Sigmoid colon (tissue), 7 donors: Measurements from ENCODE around the gene DLD. TPM values are rescaled to one million over a fixed set of nuclear protein-coding genes. Genes with fewer than 3 reads are reported as not detected.
"Not testable (repeated sequence)": the region's sequence is repeated elsewhere in the genome, so short reads cannot be mapped to it uniquely, and the experiment has no call there.

Experiments
- DNase-seq: peaks from one replicate; pipeline ENCODE4 v3.0.0-alpha.2; 2019
- H3K27ac ChIP-seq, 4 donors: fragments of 200-600 bp; sonication (generic); one replicate each; pipeline ENCODE4 v1.5.1; 2016 to 2019; ENCODE audit warnings: mild to moderate bottlenecking in 1 of 4
- H3K27me3 ChIP-seq, 3 donors: fragments of 200-600 bp; sonication (generic); one replicate each; pipeline ENCODE4 v1.5.1; 2019; ENCODE audit warnings: mild to moderate bottlenecking in 1 of 3
- H3K36me3 ChIP-seq, 4 donors: fragments of 200-600 bp; sonication (generic); one replicate each; pipeline ENCODE4 v1.5.1; 2016 to 2019
- H3K4me1 ChIP-seq, 4 donors: fragments of 200-600 bp; sonication (generic); one replicate each; pipeline ENCODE4 v1.5.1; 2017 to 2019
- H3K4me3 ChIP-seq, 4 donors: fragments of 200-600 bp; sonication (generic); one replicate each; pipeline ENCODE4 v1.5.1; 2017 to 2019; ENCODE audit warnings: mild to moderate bottlenecking in 2 of 4, moderate library complexity in 1 of 4
- H3K9me3 ChIP-seq, 4 donors: fragments of 200-600 bp in 3 of 4; sonication (generic) in 3 of 4; one replicate each; pipeline versions ENCODE4 v1.5.1 to v1.6.1; 2013 to 2019
- EP300 ChIP-seq, 4 donors: sonication (generic); formaldehyde crosslinking; IDR thresholded peaks; one replicate each; pipeline ENCODE4 v1.6.1; 2017; ENCODE audit warnings: antibody characterized with exemption in 4 of 4
- POLR2A ChIP-seq, 2 donors: fragments of 450-650 bp; IDR thresholded peaks; one replicate each; pipeline ENCODE4 v1.6.1; 2016; ENCODE audit warnings: antibody characterized with exemption in 2 of 2, mild to moderate bottlenecking in 2 of 2, moderate library complexity in 2 of 2
- POLR2AphosphoS5 ChIP-seq, 4 donors: sonication (generic); formaldehyde crosslinking; IDR thresholded peaks; one replicate each; pipeline ENCODE4 v1.6.1; 2017; ENCODE audit warnings: antibody characterized with exemption in 4 of 4
- WGBS, 2 donors: extraction: QIAGEN DNeasy Blood & Tissue Kit; methylation state at CpG; one replicate each; pipeline ENCODE4 v1.1.7; 2013; 5-methylcytosine and 5-hydroxymethylcytosine counted together
- intact Hi-C: fragments of 100-400 bp; cut with DNase I; formaldehyde crosslinking; loops from one replicate; pipeline ENCODE4 v1.15.1; 2023
- polyA plus RNA-seq, 3 donors: library from polyadenylated mRNA; stranded (reverse); fragments of 200-250 nt; gene quantifications; one replicate each; pipeline ENCODE4 v1.2.3, GENCODE V29; 2013
- total RNA-seq, 4 donors: library from RNA; depleted of rRNA; stranded (reverse); fragments of >200 nt; gene quantifications; one replicate each; pipeline ENCODE4 v1.1.0, GENCODE V29; 2016
- TF ChIP-seq, protein P1 (sequence below), 4 experiments: fragments of 450-650 bp in 3 of 4; fragments of 200-600 bp in 1 of 4; IDR thresholded peaks; one replicate each; pipeline ENCODE4 v1.5.1; 2016 to 2019; ENCODE audit warnings: antibody characterized with exemption in 4 of 4, mild to moderate bottlenecking in 3 of 4, moderate library complexity in 2 of 4
- donor health status: healthy with polysubstance abuse.
- donor health status: Bipolar disorder and iron deficiency.
- donor health status: healthy.

Gene DLD
- total and polyA plus RNA-seq, 7 donors: 82.3 to 446 (median 115) TPM

DNA sequence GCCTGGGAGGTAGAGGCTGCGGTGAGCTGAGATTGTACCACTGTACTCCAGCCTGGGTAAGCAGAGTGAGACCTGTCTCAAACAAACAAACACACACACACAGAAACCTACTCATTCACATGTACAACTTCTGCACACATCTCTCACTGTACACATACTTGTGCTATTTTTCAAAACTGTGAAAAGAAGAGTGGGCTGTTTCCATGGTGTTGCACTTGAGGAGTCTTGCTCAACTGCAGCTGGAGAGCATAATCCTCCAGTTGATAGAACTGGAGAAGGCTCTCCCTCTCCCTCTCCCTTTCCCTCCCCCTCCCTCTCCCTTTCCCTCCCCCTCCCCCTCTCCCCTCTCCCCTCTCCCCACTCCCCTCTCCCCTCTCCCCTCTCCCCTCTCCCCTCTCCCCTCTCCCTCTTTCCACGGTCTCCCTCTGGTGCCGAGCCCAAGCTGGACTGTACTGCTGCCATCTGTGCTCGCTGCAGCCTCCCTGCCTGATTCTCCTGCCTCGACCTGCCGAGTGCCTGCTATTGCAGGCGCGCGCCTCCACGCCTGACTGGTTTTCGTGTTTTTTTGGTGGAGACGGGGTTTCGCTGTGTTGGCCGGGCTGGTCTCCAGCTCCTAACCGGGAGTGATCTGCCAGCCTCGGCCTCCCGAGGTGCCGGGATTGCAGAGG, 43.7 kb upstream of the DLD start:
- peaks cover 0 to 9% (median 0%) of the 10 kb centered on the region in 4 donors for H3K4me1 ChIP-seq
- WGBS, 2 donors: 94 to 96% methylated on average over 17 of the region's 18 CpGs
- no peaks in the 10 kb centered on the region for H3K9me3 ChIP-seq
- no peak overlapping the region for H3K4me3 ChIP-seq
- no peaks in the 10 kb centered on the region for H3K36me3 ChIP-seq
- intact Hi-C loops: no loop called here
- no peak overlapping the region for H3K27ac ChIP-seq
- TF ChIP-seq POLR2A (IDR thresholded peaks at IDR 0.05) (no peak), EP300 (IDR thresholded peaks at IDR 0.05) (no peak), POLR2AphosphoS5 (IDR thresholded peaks at IDR 0.05) (no peak)
- TF ChIP-seq, protein P1, sequence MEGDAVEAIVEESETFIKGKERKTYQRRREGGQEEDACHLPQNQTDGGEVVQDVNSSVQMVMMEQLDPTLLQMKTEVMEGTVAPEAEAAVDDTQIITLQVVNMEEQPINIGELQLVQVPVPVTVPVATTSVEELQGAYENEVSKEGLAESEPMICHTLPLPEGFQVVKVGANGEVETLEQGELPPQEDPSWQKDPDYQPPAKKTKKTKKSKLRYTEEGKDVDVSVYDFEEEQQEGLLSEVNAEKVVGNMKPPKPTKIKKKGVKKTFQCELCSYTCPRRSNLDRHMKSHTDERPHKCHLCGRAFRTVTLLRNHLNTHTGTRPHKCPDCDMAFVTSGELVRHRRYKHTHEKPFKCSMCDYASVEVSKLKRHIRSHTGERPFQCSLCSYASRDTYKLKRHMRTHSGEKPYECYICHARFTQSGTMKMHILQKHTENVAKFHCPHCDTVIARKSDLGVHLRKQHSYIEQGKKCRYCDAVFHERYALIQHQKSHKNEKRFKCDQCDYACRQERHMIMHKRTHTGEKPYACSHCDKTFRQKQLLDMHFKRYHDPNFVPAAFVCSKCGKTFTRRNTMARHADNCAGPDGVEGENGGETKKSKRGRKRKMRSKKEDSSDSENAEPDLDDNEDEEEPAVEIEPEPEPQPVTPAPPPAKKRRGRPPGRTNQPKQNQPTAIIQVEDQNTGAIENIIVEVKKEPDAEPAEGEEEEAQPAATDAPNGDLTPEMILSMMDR (IDR thresholded peaks at IDR 0.05): no peak
- H3K27me3 ChIP-seq: no peaks in the 10 kb centered on the region
- DNase-seq: no peak

DNA sequence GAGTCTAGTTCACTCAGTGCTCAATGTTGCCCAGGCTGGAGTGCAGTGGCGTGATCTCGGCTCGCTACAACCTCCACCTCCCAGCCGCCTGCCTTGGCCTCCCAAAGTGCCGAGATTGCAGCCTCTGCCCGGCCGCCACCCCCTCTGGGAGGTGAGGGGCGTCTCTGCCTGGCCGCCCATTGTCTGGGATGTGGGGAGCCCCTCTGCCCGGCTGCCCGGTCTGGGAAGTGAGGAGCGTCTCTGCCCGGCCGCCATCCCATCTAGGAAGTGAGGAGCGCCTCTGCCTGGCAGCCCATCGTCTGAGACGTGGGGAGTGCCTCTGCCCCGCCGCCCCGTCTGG, 43.2 kb upstream of the DLD start:
- H3K27me3 ChIP-seq, DNase-seq, H3K4me3 ChIP-seq, H3K9me3 ChIP-seq, H3K36me3 ChIP-seq, H3K27ac ChIP-seq, H3K4me1 ChIP-seq, intact Hi-C loops: not testable (repeated sequence)
- 96 to 98% methylated on average over 20 of the region's 20 CpGs for WGBS, 2 donors

DNA sequence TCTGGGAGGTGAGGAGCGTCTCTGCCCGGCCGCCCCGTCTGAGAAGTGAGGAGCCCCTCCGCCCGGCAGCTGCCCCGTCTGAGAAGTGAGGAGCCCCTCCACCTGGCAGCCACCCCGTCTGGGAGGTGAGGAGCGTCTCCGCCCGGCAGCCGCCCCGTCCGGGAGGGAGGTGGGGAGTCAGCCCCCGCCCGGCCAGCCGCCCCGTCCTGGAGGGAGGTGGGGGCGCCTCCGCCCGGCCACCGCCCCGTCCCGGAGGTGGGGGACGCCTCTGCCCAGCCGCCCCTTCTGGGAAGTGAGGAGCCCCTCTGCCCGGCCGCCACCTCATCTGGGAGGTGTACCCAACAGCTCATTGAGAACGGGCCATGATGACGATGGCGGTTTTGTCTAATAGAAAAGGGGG, 42.8 kb upstream of the DLD start:
- H3K36me3 ChIP-seq, intact Hi-C loops: not testable (repeated sequence)
- 96% methylated on average over 31 of the region's 31 CpGs for WGBS, 2 donors

DNA sequence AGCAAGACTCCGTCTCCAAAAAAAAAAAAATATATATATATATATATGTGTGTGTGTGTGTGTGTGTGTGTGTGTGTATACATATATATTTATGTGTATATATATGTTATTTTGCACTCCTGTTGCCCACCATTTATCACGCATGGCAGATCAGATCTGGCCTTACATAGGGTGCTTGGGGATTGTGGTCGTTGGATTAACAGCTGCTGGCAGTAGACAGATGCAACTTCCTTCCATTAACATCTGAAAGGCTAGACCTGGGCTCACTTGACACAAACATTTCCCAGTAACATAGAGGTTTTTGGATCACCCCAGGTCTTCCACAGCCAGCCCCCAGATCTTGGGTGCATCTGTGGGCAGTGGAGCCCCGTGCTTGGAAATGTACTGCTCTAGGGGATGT, 40.8 kb upstream of the DLD start:
- DNase-seq: no peak
- H3K4me3 ChIP-seq: no peak overlapping the region
- intact Hi-C loops: no loop called here
- H3K27ac ChIP-seq: no peak overlapping the region
- TF ChIP-seq, protein P1 (IDR thresholded peaks at IDR 0.05): no peak
- no peak for TF ChIP-seq EP300 (IDR thresholded peaks at IDR 0.05)
- TF ChIP-seq POLR2AphosphoS5 (IDR thresholded peaks at IDR 0.05): no peak
- no peak for TF ChIP-seq POLR2A (IDR thresholded peaks at IDR 0.05)
- no peaks in the 10 kb centered on the region for H3K36me3 ChIP-seq
- H3K27me3 ChIP-seq: no peaks in the 10 kb centered on the region
- no peaks in the 10 kb centered on the region for H3K9me3 ChIP-seq
- 71 to 94% methylated on average over 4 of the region's 4 CpGs for WGBS, 2 donors
- peaks cover 0 to 5% (median 2%) of the 10 kb centered on the region in 4 donors for H3K4me1 ChIP-seq

More for the DNA sequence above, 42.8 kb upstream of the DLD start:
- not testable (repeated sequence) for H3K27ac ChIP-seq, H3K4me3 ChIP-seq, H3K9me3 ChIP-seq, H3K27me3 ChIP-seq, DNase-seq, H3K4me1 ChIP-seq

DNA sequence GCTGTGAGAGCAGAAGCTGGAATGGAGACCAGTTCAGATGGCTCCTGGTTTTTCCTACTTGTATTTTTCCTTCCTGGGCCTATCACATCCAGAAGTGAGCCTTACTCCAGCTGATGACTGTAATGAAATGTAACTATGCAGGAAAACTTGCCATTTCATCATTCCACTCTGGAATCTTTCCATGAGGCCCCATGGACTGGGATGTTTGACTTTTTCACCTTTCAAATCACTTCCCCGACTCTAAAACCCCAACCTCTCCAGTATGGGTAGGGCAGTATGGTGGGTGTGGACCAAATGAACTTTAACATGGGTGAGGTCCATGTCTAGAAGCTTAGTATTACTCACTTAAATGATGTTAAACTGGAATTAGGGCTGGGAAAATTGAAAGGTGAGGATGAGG, 40.3 kb upstream of the DLD start:
- no peaks in the 10 kb centered on the region for H3K9me3 ChIP-seq
- H3K4me3 ChIP-seq: no peak overlapping the region
- peaks cover 0 to 7% (median 2%) of the 10 kb centered on the region in 4 donors for H3K4me1 ChIP-seq
- H3K36me3 ChIP-seq: no peaks in the 10 kb centered on the region
- DNase-seq: no peak
- H3K27me3 ChIP-seq: no peaks in the 10 kb centered on the region
- H3K27ac ChIP-seq: peak overlapping the region in 1 of 4 donors; percentile 18
- TF ChIP-seq POLR2AphosphoS5 (IDR thresholded peaks at IDR 0.05) (no peak), EP300 (IDR thresholded peaks at IDR 0.05) (no peak), POLR2A (IDR thresholded peaks at IDR 0.05) (no peak)
- TF ChIP-seq, protein P1 (IDR thresholded peaks at IDR 0.05): no peak
- WGBS, 2 donors: 7 to 45% methylated on average over 1 of the region's 1 CpG
- intact Hi-C loops: no loop called here

DNA sequence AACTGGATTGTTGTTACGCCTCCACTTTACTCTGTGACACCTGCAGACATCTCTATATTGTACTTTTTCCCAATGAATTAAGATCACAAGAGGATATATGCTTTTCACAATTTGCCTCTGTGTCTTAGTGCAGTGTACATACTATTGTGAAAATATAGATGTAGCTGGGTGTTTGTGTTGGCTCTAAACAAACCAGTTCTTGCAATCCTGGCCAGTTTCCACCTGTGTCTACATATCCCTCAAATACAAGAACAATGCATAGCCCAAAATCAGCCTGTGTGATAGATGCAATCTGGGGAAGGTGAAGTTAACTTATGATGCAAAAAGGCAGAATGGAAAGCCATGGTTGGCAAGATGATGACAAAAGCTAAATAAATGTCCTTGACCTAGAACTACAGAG, 36.5 kb upstream of the DLD start:
- peaks cover 0 to 23% (median 14%) of the 10 kb centered on the region in 4 donors for H3K4me1 ChIP-seq
- DNase-seq: no peak
- H3K4me3 ChIP-seq: no peak overlapping the region
- H3K36me3 ChIP-seq: no peaks in the 10 kb centered on the region
- TF ChIP-seq POLR2A (IDR thresholded peaks at IDR 0.05): no peak
- TF ChIP-seq POLR2AphosphoS5 (IDR thresholded peaks at IDR 0.05): no peak
- TF ChIP-seq, protein P1 (IDR thresholded peaks at IDR 0.05): no peak
- TF ChIP-seq EP300 (IDR thresholded peaks at IDR 0.05): no peak
- H3K27ac ChIP-seq: no peak overlapping the region
- no peaks in the 10 kb centered on the region for H3K9me3 ChIP-seq
- intact Hi-C loops: no loop called here
- 95 to 98% methylated on average over 1 of the region's 1 CpG for WGBS, 2 donors
- no peaks in the 10 kb centered on the region for H3K27me3 ChIP-seq
